GM19467 (cell line): ENCODE measurements around the gene IRF8.
"Not testable (repeated sequence)": the region's sequence is repeated elsewhere in the genome, so short reads cannot be mapped to it uniquely, and the experiment has no call there.

Source experiments
- ATAC-seq: cut with Tn5 transposase; IDR thresholded peaks from one replicate; pipeline ENCODE4 v1.9.1; 2021; ENCODE audit warnings: mild to moderate bottlenecking, moderate library complexity; ENCODE audit not compliant: unreplicated experiment

Gene IRF8

DNA sequence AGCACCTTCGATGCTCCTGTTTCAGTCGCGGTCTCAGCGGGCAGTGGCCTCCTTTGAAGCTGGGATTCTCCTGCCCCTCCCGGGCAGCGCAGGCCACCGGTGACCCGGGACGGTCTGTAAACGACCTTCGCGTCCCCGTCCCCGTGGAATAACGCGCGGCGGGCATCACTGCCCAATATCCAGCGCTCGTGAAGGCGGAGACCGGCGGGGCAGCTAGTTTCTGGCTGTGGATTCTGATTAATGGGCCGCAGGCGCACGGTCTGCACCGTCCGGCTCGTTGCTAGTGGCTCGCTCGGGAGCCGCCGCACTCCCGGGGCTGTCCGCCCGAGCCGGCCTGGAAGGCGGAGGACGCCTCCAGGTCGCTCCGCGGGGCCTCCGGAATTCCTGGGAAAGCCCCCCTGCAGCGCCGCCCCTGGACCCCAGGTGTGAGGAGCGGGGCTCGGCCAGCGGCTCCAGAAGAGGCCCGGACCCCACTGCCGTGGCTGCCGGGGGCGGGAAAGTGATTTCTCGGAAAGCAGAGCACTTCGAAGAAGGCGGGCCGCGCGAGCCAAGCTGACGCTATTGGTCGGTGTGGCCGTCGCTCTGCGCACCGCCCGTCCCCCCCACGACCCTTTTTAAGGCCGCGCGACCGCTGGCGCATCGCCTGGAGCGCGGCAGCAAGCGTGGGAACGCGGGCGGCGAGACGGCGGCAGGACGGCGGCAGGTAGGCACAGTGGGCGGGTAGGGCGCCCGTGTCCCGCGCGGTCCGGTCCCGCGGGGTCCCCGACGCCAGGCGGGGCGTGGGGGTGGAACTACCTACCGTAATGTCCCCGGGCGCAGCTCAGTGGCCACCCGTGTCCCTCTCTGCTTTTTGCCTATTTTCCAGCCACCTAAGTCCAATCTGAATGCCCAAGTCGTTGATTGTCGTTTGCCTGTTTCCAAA lies at the start of gene IRF8:
Gene IRF8, plus strand, starts transcription at position 642 of the 922 bp plus-strand sequence. CDS start 3,854 bp downstream, outside the sequence.
- no peak for ATAC-seq

- ATAC-seq: no peak
Observed at GRCh38 chr16:85849388-85849787, 49.6 kb upstream of the IRF8 start.

DNA sequence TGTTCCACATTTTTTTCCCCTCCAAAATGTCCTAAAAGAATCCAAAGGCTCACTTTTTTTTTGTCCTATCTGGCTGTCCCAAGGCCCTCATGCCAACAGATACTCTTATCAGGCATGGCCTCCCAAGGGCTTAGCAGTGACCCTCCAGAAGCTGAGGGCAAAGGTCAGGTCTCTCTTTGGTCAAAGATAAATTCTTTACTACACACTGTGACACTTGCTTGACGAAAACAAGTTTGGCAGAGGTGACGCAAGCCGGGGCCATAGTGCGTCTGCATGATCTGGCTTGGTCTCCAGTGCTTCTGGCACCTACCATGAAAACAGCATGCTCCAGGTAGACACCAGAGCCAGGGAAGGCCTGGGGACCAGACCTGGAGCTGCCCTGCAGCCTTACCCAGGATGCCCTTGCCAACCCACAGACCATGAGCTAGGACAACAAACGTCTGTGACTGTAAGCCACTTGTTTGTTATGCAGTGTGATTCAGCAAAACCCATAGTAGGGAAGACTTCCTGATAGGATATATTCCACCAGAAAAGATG lies 48.5 kb upstream of the IRF8 start:
- no peak for ATAC-seq

GRCh38 chr16:85851034-85851785 lies 47.8 kb upstream of the IRF8 start:
- ATAC-seq: no peak

- ATAC-seq: no peak
Observed at GRCh38 chr16:85853547-85854545, 45.1 kb upstream of the IRF8 start.

DNA sequence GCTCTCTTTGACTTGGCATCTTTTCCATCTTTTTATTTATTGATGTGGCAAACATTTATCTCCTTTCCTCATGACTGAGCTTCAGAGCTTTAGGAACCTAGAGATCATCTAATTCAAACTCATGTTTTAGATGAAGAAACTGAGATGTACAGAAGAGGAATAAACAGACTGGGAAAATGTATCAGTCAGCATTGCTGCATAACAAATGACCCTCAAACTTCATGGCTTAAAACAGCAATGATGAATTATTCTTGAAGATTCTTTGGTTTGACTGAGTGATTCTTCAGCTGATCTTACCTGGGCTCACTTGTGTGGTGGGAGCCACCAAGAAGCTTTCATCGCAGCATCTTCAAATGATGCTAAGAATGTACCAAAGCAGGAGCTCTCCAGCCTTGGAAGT lies 44.0 kb upstream of the IRF8 start:
- ATAC-seq: no peak

- ATAC-seq: no peak
Observed at GRCh38 chr16:85856079-85856478, 42.9 kb upstream of the IRF8 start.

DNA sequence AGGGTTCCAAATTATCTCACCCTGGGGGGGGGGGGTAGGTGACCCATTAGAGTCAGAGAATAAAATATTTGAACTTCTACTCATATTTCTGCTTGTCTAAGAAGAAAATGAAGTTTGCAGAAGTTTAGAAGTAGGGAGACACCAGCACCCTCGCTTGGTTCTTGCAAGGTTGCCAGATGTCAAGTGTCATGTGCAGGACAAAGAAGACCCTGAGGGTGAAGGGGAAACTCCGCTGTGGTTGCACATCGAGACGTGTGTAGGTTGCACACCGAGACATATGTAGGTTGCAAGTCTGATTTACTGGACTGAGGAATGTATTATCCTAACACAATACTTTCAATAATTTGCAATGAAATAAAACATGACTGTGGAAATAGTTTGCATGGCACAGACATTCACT lies 42.4 kb upstream of the IRF8 start:
- no peak for ATAC-seq

- no peak for ATAC-seq
Observed at GRCh38 chr16:85857406-85857805, 41.6 kb upstream of the IRF8 start.

GRCh38 chr16:85858571-85858970 lies 40.4 kb upstream of the IRF8 start:
- ATAC-seq: not testable (repeated sequence)

DNA sequence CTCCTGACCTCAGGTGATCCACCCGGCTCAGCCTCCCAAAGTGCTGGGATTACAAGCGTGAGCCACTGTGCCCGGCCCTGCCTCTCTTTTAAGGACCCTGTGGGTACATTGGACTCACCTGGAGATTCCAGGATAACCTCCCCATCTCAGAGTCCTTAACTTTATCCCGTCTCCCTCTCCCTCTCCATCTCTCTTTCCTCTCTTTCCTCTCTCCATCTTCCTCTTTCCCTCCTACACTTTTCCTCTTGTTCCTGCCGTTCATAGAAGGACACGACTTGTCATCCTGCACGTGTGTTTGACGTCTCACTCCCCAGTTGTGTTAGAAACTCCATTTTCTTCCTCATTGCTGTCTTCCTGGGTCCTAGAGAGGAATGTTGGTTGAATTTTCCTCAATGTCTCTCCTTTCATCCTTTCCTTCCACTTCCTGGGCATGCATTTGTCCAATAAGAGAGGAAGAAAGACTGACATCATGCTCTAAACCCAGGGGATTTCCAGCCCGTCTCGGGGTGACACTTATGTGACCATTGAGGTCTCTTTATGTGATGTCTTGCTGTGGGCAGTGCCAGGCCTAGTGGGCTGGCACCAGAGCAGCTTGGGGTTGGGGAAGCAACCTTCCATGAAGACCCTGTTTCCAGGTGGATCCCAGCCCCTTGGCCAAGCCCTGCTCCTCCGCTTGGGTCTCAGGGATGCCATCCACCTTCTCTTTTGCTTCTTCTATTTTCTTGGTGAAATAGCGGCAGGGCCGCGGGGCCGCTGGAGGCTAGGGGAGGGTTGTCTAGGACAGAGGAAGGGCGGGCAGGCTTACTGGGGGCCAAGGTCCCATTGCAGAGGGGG lies 39.8 kb upstream of the IRF8 start:
- no peak for ATAC-seq

DNA sequence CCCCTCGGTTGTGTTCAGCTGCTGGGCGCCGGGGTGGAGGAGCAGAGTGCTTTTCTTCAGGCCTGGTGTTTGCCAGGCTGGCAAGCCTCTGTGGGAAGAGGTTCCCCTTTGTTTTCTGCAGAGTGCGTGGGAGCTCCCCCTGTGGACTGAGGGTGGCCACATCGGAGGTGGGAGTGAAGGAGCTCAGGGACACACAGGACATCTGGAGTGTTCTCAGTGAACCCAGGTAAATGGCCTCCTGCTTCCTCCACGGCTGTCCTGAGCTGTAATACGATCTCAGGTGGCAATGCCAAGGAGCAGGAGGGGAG lies 39.2 kb upstream of the IRF8 start:
- ATAC-seq: no peak

DNA sequence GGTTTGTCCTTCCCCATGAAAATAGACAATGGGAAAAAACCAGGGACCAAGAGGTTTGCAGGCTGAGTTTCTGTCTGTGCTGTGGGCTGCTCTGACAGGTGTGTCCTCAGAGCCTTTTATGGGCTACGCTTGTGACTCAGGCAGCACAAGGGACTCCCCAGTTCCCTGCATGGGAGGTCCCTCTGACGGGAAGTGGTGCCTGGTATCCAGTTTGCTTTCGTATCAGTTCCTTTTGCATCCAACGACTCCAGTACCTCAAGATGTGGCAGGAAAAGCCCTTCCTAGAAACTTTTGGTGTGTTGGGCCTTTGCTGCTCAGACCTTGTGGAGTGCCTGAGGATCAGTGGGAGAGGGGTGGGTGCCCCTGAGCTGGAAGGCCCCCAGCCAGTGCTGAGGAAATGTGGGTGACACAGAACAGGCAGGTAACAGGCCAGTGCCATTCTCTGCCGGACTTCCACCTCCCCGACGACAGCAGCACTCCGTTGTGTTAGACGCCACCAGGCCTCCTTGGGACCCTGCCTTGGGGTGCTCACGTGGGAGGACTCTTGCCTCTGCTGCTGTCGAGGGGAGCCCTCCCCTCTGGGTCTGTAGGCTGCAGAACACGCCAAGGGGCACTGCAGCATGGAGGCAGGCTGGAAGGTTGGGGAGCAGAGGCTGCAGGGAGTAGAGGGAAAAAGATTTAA lies 38.4 kb upstream of the IRF8 start:
- no peak for ATAC-seq

GRCh38 chr16:85861095-85861825 lies 37.7 kb upstream of the IRF8 start:
- ATAC-seq: no peak

DNA sequence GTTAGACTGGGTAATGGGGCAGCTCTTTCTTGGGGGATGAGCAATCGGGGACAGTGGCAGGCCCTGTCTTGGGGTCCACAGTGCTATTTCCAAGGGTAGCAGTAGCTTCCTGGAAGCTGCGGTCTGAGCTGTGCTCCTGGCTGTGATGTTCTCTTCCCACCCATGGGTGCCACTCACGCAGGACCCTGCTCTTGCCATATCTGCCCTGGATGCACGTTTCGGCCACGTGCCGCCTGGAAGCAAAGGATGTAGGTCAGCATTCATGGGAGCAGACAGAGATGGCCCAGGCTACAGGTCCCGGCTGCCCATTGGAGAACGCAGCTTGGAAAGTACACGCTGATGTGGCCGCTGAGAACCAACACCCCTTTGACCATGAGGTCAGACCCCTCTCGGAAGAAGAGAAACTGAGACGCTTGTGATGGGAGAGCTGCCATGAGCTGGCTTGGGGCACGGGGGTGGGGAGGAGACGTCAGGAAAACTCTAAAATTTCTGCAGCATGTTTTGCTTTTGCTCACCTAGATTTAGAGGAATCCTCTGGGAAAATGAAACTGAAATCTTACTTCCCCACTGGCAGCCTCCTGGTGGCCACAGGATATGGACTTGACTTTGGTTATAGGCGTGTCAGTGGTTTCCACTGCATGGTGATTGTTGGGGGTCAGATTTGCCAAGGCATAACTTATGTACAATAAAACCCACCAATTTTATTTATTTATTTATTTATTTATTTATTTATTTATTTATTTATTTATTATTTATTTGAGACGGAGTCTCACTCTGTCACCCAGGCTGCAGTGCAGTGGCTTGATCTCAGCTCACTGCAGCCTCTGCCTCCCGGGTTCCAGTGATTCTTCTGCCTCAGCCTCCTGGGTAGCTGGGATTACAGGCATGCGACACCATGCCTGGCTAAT lies 36.2 kb upstream of the IRF8 start:
- ATAC-seq: no peak

DNA sequence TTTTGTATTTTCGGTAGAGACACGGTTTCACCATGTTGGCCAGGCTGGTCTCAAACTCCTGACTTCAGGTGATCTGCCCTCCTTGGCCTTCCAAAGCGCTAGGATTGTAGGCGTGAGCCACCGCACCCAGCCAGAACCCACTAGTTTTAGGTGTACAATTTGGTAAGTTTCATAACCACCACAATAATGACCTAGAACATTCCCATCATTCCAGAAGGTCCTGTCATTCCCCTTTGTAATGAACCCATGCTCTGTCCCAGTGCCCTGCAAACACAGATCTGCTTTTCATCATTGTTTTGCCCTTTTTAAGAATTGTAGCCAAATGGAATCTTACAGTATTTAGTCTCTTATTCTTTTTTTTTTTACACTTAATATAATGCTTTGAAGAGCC lies 35.6 kb upstream of the IRF8 start:
- ATAC-seq: no peak

DNA sequence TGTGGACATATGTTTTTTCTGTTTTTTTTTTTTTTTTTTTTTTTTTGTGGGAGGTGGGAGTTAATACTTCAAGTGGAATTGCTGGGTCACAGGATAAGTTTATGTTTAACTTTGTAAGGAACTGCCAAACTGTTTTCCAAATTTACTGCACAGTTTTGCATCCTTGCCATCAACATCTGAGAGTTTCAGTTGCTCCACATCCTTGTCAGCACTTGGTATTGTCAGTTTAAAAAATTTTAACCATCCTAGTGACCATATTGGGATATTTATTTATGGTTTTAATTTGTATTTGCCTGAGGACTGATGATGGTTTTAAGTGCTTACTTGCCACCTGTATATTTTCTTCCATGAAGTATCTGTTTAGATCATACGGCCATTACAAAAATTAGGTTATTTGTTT lies 34.0 kb upstream of the IRF8 start:
- no peak for ATAC-seq

- no peak for ATAC-seq
Observed at GRCh38 chr16:85867189-85867588, 31.8 kb upstream of the IRF8 start.
